Endothelial cell of hepatic sinusoid (primary cell): ENCODE data around the gene PPP3CA.

ENCODE experiments used
- in situ Hi-C: cut with HindIII; loops from 2 replicates; pipeline ENCODE4 v1.10.0; 2017; ENCODE audit warnings: low sequenced_read_pairs

PPP3CA gene

GRCh38 chr4:101221294-101221693, 126.0 kb downstream of the PPP3CA start:
- in situ Hi-C loops, result loop anchor here (5.0 kb wide), 1 partner anchor 51 kb away; no protein-coding TSS in a partner anchor

- in situ Hi-C loops, result no loop called here
Observed at GRCh38 chr4:101218894-101219293, 128.4 kb downstream of the PPP3CA start.

- in situ Hi-C loops, result no loop called here
Observed at GRCh38 chr4:101218346-101218745, 129.0 kb downstream of the PPP3CA start.

- in situ Hi-C loops, result no loop called here
Observed at GRCh38 chr4:101217353-101218031, 129.8 kb downstream of the PPP3CA start.

- in situ Hi-C loops, result no loop called here
Observed at GRCh38 chr4:101211146-101211553, 136.2 kb downstream of the PPP3CA start.

GRCh38 chr4:101210331-101210730, 137.0 kb downstream of the PPP3CA start:
- in situ Hi-C loops, result no loop called here

- in situ Hi-C loops, result no loop called here
Observed at GRCh38 chr4:101208171-101208570, 139.2 kb downstream of the PPP3CA start.

- in situ Hi-C loops, result no loop called here
Observed at GRCh38 chr4:101205916-101206315, 141.4 kb downstream of the PPP3CA start.

GRCh38 chr4:101201421-101201820, 145.9 kb downstream of the PPP3CA start:
- in situ Hi-C loops, result no loop called here

GRCh38 chr4:101200561-101200960, 146.8 kb downstream of the PPP3CA start:
- in situ Hi-C loops, result no loop called here

- in situ Hi-C loops, result no loop called here
Observed at GRCh38 chr4:101199507-101200285, 147.6 kb downstream of the PPP3CA start.

- in situ Hi-C loops, result no loop called here
Observed at GRCh38 chr4:101198682-101199339, 148.5 kb downstream of the PPP3CA start.

- in situ Hi-C loops, result no loop called here
Observed at GRCh38 chr4:101197350-101197749, 150.0 kb downstream of the PPP3CA start.

GRCh38 chr4:101192244-101192643, 155.1 kb downstream of the PPP3CA start:
- in situ Hi-C loops, result no loop called here

GRCh38 chr4:101191302-101192098, 155.8 kb downstream of the PPP3CA start:
- in situ Hi-C loops, result no loop called here

- in situ Hi-C loops, result no loop called here
Observed at GRCh38 chr4:101190751-101191150, 156.6 kb downstream of the PPP3CA start.

- in situ Hi-C loops, result no loop called here
Observed at GRCh38 chr4:101188906-101189305, 158.4 kb downstream of the PPP3CA start.

GRCh38 chr4:101187841-101188240, 159.5 kb downstream of the PPP3CA start:
- in situ Hi-C loops, result no loop called here

- in situ Hi-C loops, result no loop called here
Observed at GRCh38 chr4:101186567-101187184, 160.7 kb downstream of the PPP3CA start.

- in situ Hi-C loops, result no loop called here
Observed at GRCh38 chr4:101184668-101185067, 162.7 kb downstream of the PPP3CA start.
